Glutamatergic neuron (in vitro differentiated cells): ENCODE measurements around the gene SDSL. TPM values are rescaled to one million over a fixed set of nuclear protein-coding genes. Genes with fewer than 3 reads are reported as not detected.

Experiments
- DNase-seq: peaks from one replicate; pipeline ENCODE4 v3.0.0; 2022
- H3K27ac Mint-ChIP-seq: one replicate; pipeline ENCODE4 v1.8.0; 2020; ENCODE audit warnings: mild to moderate bottlenecking, mixed read lengths, inconsistent platforms; ENCODE audit not compliant: unreplicated experiment
- H3K27me3 Mint-ChIP-seq: one replicate; pipeline ENCODE4 v1.8.0; 2020; ENCODE audit warnings: mild to moderate bottlenecking, moderate library complexity, mixed read lengths, inconsistent platforms; ENCODE audit not compliant: unreplicated experiment
- H3K36me3 Mint-ChIP-seq: one replicate; pipeline ENCODE4 v1.8.0; 2020; ENCODE audit warnings: mild to moderate bottlenecking, mixed read lengths, inconsistent platforms; ENCODE audit not compliant: unreplicated experiment
- H3K4me1 Mint-ChIP-seq: one replicate; pipeline ENCODE4 v1.8.0; 2020; ENCODE audit warnings: mild to moderate bottlenecking, low read depth, mixed read lengths, inconsistent platforms; ENCODE audit not compliant: unreplicated experiment
- H3K4me3 Mint-ChIP-seq: one replicate; pipeline ENCODE4 v1.8.0; 2020; ENCODE audit warnings: mild to moderate bottlenecking, mixed read lengths, inconsistent platforms; ENCODE audit not compliant: unreplicated experiment
- H3K9me3 Mint-ChIP-seq: one replicate; pipeline ENCODE4 v1.8.0; 2020; ENCODE audit warnings: mild to moderate bottlenecking, moderate library complexity, mixed read lengths, inconsistent platforms; ENCODE audit not compliant: unreplicated experiment
- long read RNA-seq: library from polyadenylated mRNA; unstranded; transcript quantifications from one replicate; pipeline ENCODE4 v2.0.0, GENCODE V29; 2020; ENCODE audit not compliant: unreplicated experiment
- total RNA-seq: library from RNA; stranded (reverse); fragmentation: NEBNext Ultra II Directional; extraction: Animal tissue kit (Norgen Biotek cat#: 25700); gene quantifications from one replicate; pipeline ENCODE4 v1.2.1, GENCODE V29; 2021; ENCODE audit not compliant: unreplicated experiment
- TF ChIP-seq, protein P1 (sequence below): fragments of 200-600 bp; sonication (generic); IDR thresholded peaks from one replicate; pipeline ENCODE4 v1.5.0; 2021; ENCODE audit not compliant: partially characterized antibody, unreplicated experiment

SDSL gene, protein sequence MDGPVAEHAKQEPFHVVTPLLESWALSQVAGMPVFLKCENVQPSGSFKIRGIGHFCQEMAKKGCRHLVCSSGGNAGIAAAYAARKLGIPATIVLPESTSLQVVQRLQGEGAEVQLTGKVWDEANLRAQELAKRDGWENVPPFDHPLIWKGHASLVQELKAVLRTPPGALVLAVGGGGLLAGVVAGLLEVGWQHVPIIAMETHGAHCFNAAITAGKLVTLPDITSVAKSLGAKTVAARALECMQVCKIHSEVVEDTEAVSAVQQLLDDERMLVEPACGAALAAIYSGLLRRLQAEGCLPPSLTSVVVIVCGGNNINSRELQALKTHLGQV
- total RNA-seq, result 0.74 TPM
- long read RNA-seq, partial matches to known transcripts, result 0 of 2 reads
- long read RNA-seq, other reads (novel, unspliced or antisense), result 0 of 2 reads

DNA sequence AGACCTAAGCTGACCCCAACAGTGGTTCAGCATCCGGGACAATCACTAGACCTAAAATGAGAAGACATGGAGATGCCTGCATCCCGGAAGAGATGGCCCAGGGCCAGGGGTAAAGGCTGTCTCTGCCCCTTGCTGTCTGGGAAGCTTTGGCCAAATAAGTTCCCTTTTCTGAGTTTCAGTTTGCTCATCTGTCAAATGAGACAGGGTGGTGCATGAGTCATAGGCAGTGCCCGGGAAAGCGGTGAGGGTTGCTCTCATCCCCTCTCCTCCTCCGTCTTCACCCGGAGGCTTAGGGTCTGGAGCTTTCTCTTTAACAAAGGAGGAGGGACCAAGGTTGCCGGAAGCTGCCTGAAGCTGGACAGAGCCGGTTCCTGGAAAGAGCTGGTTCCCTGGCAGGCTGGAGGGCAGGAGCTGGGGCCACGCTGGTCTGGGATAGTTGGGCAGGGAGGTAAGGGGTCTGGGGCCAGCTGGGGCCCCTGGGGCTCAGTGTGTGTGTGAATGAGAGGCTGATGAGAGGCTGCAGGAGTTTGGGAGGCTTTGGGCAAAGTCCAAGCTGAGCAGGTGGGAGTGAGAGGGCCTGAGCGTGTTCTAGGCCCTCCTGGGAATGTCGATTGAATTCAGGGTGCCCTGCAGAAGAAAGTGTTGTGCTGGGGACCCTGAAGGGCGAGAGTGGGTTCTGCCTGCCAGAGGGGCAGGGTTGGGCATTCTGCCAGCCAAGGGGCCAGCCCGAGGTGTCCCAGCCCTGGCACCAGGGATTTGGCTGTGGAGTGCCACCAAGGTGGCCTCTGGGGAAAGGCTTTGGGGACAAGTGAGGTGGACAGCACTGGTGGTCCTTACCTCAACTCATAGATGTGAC lies at the start of gene SDSL:
SDSL (plus strand) TSS at position 351 of the 856 bp plus-strand sequence. CDS start 5,603 bp downstream, outside the sequence.
- no peak for DNase-seq
- H3K4me1 Mint-ChIP-seq, result no peaks in the 10 kb centered on the region
- no peak within 1 kb of the TSS for H3K27ac Mint-ChIP-seq
- H3K36me3 Mint-ChIP-seq, result no peaks in the 10 kb centered on the region
- H3K4me3 Mint-ChIP-seq, result no peak within 1 kb of the TSS
- H3K27me3 Mint-ChIP-seq, result peaks cover 7% of the 10 kb centered on the region
- H3K9me3 Mint-ChIP-seq, result peaks cover 1% of the 10 kb centered on the region
- TF ChIP-seq, protein P1, sequence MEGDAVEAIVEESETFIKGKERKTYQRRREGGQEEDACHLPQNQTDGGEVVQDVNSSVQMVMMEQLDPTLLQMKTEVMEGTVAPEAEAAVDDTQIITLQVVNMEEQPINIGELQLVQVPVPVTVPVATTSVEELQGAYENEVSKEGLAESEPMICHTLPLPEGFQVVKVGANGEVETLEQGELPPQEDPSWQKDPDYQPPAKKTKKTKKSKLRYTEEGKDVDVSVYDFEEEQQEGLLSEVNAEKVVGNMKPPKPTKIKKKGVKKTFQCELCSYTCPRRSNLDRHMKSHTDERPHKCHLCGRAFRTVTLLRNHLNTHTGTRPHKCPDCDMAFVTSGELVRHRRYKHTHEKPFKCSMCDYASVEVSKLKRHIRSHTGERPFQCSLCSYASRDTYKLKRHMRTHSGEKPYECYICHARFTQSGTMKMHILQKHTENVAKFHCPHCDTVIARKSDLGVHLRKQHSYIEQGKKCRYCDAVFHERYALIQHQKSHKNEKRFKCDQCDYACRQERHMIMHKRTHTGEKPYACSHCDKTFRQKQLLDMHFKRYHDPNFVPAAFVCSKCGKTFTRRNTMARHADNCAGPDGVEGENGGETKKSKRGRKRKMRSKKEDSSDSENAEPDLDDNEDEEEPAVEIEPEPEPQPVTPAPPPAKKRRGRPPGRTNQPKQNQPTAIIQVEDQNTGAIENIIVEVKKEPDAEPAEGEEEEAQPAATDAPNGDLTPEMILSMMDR, result no peak

DNA sequence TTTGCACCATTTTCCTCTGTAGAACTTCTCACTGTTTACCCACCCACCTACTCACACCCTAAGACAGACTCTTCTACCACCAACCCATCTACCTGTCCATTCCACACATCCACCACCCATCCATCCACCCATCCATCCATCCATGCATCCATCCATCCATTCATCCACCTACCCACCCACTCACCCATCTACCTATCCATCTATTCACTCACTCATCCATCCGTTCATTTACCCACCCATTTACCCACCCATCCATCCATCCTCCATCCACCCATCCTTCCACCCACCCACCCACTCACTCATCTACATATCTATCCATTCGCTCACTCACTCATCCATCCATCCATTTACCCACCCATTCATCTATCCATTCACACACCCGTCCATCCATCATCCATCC lies 48.7 kb upstream of the SDSL start:
- no peaks in the 10 kb centered on the region for H3K4me1 Mint-ChIP-seq
- no peak overlapping the region for H3K27ac Mint-ChIP-seq
- TF ChIP-seq, protein P1, result no peak
- no peaks in the 10 kb centered on the region for H3K9me3 Mint-ChIP-seq
- peaks cover 5% of the 10 kb centered on the region for H3K27me3 Mint-ChIP-seq
- DNase-seq, result no peak
- H3K36me3 Mint-ChIP-seq, result no peaks in the 10 kb centered on the region
- H3K4me3 Mint-ChIP-seq, result no peak overlapping the region

DNA sequence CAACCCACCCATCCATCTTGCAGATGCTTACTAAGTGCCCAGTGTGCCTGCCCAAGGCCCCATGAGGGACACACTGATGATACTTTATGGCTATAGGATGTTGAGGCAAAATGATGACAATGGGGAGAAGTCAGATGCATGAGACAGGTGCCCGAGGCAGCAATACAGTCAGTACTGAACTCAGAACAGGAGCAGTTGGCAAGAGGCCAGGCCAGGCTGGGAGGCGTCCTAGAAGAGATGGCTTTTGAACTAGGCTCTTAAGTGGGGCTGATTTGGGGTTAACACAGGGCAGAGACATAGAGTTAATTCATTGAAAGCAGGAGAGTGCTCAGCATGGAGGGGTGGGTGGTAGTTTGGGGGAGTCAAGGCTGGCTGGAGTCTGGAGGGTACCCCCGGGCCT lies 48.2 kb upstream of the SDSL start:
- H3K27ac Mint-ChIP-seq, result no peak overlapping the region
- no peak for DNase-seq
- H3K36me3 Mint-ChIP-seq, result no peaks in the 10 kb centered on the region
- H3K27me3 Mint-ChIP-seq, result peaks cover 5% of the 10 kb centered on the region
- H3K4me3 Mint-ChIP-seq, result no peak overlapping the region
- no peaks in the 10 kb centered on the region for H3K9me3 Mint-ChIP-seq
- TF ChIP-seq, protein P1, result no peak
- H3K4me1 Mint-ChIP-seq, result no peaks in the 10 kb centered on the region

DNA sequence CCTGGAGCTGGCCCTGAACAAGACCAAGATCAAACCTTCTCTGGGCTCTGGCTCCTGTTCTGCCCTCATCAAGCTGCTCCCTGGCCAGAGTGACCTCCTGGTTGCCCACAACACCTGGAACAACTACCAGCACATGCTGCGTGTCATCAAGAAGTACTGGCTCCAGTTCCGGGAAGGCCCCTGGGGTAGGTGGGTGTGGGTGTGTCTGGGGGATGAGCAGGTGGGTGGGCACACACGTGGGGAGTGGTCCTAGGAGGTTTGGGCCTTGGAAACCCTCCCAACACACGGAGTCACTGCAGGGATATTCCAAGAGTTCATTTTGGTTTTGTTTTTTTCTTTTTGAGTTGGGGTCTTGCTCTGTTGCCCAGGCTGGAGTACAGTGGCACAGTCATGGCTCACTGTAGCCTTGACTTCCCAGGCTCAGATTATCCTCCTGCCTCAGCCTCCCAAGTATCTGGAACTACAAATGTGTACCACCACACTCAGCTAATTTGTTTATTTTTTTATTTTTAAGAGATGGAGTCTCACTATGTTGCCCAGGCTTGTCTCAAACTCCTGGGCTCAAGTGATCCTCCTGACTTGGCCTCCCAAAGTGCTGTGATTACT lies 47.3 kb upstream of the SDSL start:
- H3K27ac Mint-ChIP-seq, result no peak overlapping the region
- no peak overlapping the region for H3K4me3 Mint-ChIP-seq
- no peaks in the 10 kb centered on the region for H3K9me3 Mint-ChIP-seq
- no peak for DNase-seq
- no peaks in the 10 kb centered on the region for H3K4me1 Mint-ChIP-seq
- H3K36me3 Mint-ChIP-seq, result no peaks in the 10 kb centered on the region
- TF ChIP-seq, protein P1, result no peak
- H3K27me3 Mint-ChIP-seq, result peaks cover 5% of the 10 kb centered on the region
